NB4 (cell line): Measurements from ENCODE around the gene ZNF276.

Source experiments
- POLR2A ChIP-seq: IDR thresholded peaks from 2 replicates; pipeline ENCODE4 v1.6.1; 2011; ENCODE audit warnings: mild to moderate bottlenecking; ENCODE audit not compliant: insufficient read length; ENCODE audit errors: extremely low read depth
- TF ChIP-seq, protein P1 (sequence below): IDR thresholded peaks from one replicate; pipeline ENCODE4 v1.5.1; 2012; ENCODE audit warnings: low read depth, low read length

DNA sequence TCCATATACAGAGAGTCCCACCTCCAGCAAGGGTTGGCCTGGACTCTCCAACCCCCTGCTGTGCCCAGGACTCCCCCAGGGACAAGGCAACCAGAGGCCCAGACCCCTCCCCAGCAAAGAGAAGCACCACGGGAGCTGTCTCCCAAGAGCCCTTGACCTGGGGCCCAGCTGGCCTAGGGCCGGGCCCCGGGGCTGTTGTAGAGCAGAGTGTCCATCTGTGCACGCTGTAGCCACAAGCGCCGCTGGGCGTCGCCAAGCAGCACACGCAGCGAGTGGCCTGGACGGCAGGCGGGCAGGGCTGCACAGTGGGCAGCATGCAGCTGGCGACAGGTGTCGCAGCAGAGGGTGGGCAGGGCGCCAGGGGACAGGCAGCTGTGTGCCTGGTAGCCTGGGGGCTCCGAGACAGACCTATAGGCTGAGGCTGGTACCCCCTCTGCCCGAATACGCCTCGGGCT, 24.1 kb upstream of the ZNF276 start:
- TF ChIP-seq, protein P1, sequence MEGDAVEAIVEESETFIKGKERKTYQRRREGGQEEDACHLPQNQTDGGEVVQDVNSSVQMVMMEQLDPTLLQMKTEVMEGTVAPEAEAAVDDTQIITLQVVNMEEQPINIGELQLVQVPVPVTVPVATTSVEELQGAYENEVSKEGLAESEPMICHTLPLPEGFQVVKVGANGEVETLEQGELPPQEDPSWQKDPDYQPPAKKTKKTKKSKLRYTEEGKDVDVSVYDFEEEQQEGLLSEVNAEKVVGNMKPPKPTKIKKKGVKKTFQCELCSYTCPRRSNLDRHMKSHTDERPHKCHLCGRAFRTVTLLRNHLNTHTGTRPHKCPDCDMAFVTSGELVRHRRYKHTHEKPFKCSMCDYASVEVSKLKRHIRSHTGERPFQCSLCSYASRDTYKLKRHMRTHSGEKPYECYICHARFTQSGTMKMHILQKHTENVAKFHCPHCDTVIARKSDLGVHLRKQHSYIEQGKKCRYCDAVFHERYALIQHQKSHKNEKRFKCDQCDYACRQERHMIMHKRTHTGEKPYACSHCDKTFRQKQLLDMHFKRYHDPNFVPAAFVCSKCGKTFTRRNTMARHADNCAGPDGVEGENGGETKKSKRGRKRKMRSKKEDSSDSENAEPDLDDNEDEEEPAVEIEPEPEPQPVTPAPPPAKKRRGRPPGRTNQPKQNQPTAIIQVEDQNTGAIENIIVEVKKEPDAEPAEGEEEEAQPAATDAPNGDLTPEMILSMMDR: no peak
- TF ChIP-seq POLR2A: no peak
